GM18498 (cell line): ENCODE results near the gene PELO.

ENCODE experiments used
- ATAC-seq: cut with Tn5 transposase; IDR thresholded peaks from one replicate; pipeline ENCODE4 v1.9.1; 2021; ENCODE audit warnings: mild to moderate bottlenecking, moderate library complexity; ENCODE audit not compliant: unreplicated experiment

Gene PELO

DNA sequence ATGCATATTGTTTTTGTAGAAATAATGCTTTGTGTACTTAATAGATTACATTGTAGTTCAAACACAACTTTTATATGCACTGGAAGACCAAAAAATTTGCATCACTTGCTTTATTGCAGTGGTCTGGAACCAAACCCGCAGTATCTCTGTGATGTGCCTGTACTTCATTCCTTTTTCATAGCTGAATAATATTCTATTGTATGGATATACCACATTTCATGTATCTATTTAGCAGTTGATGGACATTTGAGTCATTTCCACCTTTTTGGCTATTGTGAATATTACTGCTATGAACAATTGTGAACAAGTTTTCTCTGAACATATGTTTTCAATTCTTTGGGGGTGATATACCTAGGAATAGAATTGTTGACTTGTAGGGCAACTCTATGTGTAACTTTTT, 40.1 kb downstream of the PELO start:
- no peak for ATAC-seq

DNA sequence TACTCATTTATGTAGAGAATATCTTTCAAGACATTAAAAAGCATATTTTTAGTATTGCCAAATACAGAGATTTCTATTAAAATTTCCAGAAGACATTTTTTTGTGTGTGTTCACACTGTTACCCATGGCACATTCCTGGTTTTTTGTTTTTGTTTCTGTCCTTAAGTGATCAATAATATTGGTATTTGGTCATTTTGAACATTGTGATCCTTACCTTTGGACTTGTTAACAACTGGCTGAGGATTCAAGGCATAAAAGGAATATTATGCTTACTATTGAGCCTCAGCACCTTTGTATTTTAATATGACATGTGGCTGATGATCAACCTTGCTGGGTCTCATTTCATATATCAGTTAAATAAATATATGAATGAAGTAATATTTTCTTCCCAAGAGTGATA, 41.9 kb downstream of the PELO start:
- ATAC-seq, result no peak

DNA sequence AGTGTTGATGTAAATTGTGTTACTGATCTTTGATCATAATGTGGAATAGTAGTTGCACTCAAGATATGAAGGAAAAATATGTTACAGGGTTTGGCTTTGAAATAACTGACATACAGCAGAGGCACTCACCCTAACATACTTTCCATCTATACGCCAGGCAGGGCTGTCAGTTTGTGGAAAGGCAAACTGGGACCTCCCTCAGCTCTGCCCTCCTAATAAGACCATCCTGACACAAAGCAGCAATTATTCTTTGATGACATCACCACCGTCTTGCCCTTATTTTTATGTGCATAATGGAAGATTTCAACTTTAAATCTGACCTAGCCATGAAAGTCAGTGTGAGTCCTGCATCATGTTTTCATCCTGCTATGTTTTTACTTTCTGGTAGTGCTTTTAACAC, 42.9 kb downstream of the PELO start:
- no peak for ATAC-seq

DNA sequence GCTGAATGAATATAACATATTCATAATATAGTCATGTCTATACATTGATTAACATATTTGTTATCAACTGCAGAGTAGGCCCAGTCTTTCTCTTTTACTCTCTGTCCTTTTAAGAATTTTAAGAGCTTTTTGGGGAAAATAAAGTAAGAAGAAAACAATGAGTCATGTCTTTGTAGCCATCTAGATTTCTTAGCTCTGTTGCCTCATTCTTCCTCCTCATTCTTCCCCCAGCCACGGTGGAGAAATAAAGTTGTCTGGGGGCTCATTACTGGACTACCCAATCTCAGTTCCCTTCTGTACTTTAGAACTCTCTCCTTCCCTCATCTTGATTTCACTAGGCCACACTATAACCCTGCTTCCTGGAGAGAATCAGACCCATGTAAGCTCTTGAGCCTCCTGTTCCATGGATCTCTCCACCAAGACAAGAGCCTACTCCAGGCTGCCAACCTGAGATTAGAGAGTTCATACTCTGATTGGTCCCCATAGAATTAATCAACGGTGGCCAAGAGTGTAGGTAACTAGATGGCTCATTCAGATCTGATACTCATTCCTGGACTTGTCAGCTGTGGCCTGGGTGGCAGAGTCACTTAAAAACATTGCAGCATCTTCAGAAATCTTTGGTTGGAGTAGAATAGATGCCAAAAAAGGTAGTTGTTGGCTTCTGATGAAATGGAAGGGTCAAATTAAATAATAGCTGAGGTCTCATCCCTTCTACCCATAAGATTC, 44.2 kb downstream of the PELO start:
- ATAC-seq, result no peak

DNA sequence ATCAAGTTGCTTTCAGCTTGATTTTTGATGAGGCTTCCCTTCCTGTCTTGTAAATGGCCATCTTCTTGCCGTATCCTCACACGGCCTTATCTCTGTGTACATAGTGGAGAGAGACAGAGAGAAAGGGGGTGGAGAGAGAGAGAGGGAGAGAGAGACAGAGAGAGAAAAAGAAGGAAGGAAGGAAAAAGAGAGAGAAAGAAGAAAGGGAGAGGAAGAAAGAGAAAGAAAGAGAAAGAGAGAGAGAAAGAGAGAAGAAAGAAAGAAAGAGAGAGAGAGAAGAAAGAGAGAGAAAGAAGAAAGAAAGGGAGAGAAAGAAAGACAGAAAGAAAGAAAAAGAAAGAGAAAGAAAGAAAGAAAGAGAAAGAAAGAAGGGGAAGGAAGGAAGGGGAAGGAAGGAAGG, 46.6 kb downstream of the PELO start:
- no peak for ATAC-seq

DNA sequence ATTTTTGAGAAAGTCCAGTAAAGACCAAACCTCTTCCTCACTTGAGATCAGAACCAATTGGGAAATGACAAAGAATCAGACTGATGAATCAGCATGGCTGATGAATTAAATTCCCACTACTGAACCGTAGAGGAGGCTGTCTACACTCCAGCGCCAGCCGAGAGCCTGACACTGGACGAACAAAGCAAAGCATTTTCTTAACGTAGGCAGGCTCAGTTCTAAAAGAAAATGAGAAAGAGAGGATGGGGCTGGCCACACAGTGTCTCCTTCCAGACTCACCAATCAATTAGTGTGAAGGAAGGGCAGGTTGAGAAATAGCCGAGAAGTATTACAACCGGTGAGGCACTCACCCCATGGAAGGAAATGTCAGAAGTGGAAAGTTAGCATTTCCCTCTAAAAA, 49.4 kb downstream of the PELO start:
- ATAC-seq, result no peak
